Psoas muscle (tissue), 8 donors: ENCODE results near the gene HPS5. TPM values are rescaled to one million over a fixed set of nuclear protein-coding genes. Genes with fewer than 3 reads are reported as not detected.

ENCODE experiments used
- ATAC-seq, 4 donors: fragments of 200-7000 bp; cut with Tn5 transposase; one replicate each; pipeline ENCODE4 v1.9.1; 2020; ENCODE audit warnings: moderate library complexity in 3 of 4, mild to moderate bottlenecking in 2 of 4
- DNase-seq, 2 donors: peaks; one replicate each; pipeline ENCODE4 v3.0.0-alpha.2; 2020
- H3K27ac ChIP-seq: fragments of 200-600 bp; one replicate; pipeline ENCODE4 v1.8.0; 2022
- H3K27me3 ChIP-seq, 3 donors: fragments of 200-600 bp in 1 of 3; one replicate each; pipeline versions ENCODE4 v1.6.1 to v1.8.0; 2013 to 2022; ENCODE audit warnings: low read length in 2 of 3, mild to moderate bottlenecking in 2 of 3, moderate library complexity in 1 of 3; ENCODE audit not compliant: insufficient read depth in 3 of 3
- H3K36me3 ChIP-seq, 2 donors: fragments of 200-600 bp in 1 of 2; one replicate each; pipeline versions ENCODE4 v1.6.1 to v1.8.0; 2013 to 2022; ENCODE audit warnings: low read depth in 1 of 2, mild to moderate bottlenecking in 1 of 2, moderate library complexity in 1 of 2; ENCODE audit not compliant: insufficient read depth in 1 of 2
- H3K4me1 ChIP-seq: fragments of 200-600 bp; one replicate; pipeline ENCODE4 v1.8.0; 2022
- H3K4me3 ChIP-seq: fragments of 200-600 bp; one replicate; pipeline ENCODE4 v1.8.0; 2022; ENCODE audit warnings: mild to moderate bottlenecking
- H3K9me3 ChIP-seq: fragments of 200-600 bp; one replicate; pipeline ENCODE4 v1.8.0; 2022
- CTCF ChIP-seq: fragments of 200-600 bp; IDR thresholded peaks from one replicate; pipeline ENCODE4 v1.8.0; 2022; ENCODE audit warnings: antibody characterized with exemption
- WGBS, 3 donors: extraction: QIAGEN DNeasy Blood & Tissue Kit; methylation state at CpG; one replicate each; pipeline versions ENCODE4 v1.1.6 to v1.1.7; 2013; 5-methylcytosine and 5-hydroxymethylcytosine counted together
- intact Hi-C, 2 donors: fragments of 100-400 bp; cut with DNase I; formaldehyde crosslinking; loops; one replicate each; pipeline versions ENCODE4 v1.11.0 to v1.14.2; 2022
- polyA plus RNA-seq, 3 donors: library from polyadenylated mRNA; stranded (reverse); fragments of 200-250 nt; gene quantifications; one replicate each; pipeline ENCODE4 v1.2.3, GENCODE V29; 2013
- total RNA-seq, 4 donors: library from RNA; stranded (reverse); fragmentation: NEBNext Ultra II Directional in 2 of 4; extraction: Animal tissue kit (Norgen Biotek cat#: 25700) in 2 of 4; gene quantifications; one replicate each; pipeline versions ENCODE4 v1.2.1 to v1.2.4, GENCODE V29; 2021 to 2023
- donor health status: healthy with polysubstance abuse.
- donor health status: DM: no; HTN: no; CAD: no; lungs with moderate emphysema.
- donor health status: Bipolar disorder and iron deficiency.
- donor health status: healthy.
- donor health status: DM: yes; HTN: yes; CAD: no.
- donor health status: DM: no; HTN: no; CAD: no.
- donor health status: DM: no; HTN: no; CAD: no.
- donor health status: DM: yes; HTN: yes; CAD: no.

HPS5 gene
- total and polyA plus RNA-seq, 7 donors: 4.9 to 11.9 (median 9.9) TPM

DNA sequence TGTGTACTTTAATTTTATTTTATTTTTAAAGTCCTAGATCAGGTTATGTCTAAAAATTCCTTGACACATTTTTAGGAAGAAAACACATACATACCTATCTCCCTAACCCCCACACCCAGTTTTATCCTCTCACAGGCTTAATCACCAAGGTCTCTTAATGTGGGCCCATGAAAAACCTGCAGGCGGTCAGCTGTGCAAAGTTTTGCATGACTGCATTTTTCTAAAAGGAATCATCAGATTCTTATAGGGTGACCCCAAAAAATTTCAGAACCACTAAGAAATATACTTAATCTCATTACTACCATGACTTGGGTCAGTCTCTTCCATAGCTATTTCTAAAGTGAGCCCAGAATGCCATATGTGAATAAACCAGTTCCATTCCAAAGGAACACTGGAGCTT is 36.1 kb downstream of the HPS5 start:
- H3K27ac ChIP-seq: no peak overlapping the region
- H3K27me3 ChIP-seq: no peaks in the 10 kb centered on the region
- no peak overlapping the region for H3K4me3 ChIP-seq
- H3K9me3 ChIP-seq: no peaks in the 10 kb centered on the region
- DNase-seq (no peak), ATAC-seq (no peak)
- H3K4me1 ChIP-seq: no peaks in the 10 kb centered on the region
- 94 to 96% (median 96%) methylated on average over 1 of the region's 1 CpG for WGBS, 3 donors
- peaks cover 25 to 99% of the 10 kb centered on the region in 2 donors for H3K36me3 ChIP-seq
- intact Hi-C loops: loop anchor here in 1 of 2 donors (5.0 kb wide), 1 partner anchor 61 kb away; no protein-coding TSS in a partner anchor
- no peak for TF ChIP-seq CTCF

DNA sequence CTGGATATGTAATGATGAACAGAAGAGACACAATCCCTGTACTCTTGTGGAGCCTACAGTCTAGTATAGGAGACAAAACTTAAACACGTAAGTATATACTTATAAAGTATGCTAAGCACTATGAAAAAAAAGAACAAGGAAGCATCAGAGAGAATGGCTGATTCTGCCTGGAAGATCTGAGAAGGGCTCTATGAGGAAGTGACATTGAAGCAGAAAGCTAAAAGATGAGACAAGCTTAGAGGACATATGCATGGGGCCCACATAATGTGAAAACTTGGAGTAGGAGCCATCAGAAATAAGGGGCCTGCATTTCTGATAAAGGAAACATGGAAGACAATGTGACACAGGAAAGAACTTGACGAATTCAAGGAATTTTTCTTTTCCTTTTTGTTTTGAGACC is 39.3 kb downstream of the HPS5 start:
- H3K36me3 ChIP-seq: peaks cover 22 to 99% of the 10 kb centered on the region in 2 donors
- TF ChIP-seq CTCF: no peak
- DNase-seq (no peak), ATAC-seq (no peak)
- no peak overlapping the region for H3K27ac ChIP-seq
- intact Hi-C loops: no loop called here
- H3K4me1 ChIP-seq: no peaks in the 10 kb centered on the region
- WGBS, 3 donors: 89 to 97% (median 91%) methylated on average over 2 of the region's 2 CpGs
- H3K27me3 ChIP-seq: no peaks in the 10 kb centered on the region
- H3K4me3 ChIP-seq: no peak overlapping the region
- no peaks in the 10 kb centered on the region for H3K9me3 ChIP-seq

DNA sequence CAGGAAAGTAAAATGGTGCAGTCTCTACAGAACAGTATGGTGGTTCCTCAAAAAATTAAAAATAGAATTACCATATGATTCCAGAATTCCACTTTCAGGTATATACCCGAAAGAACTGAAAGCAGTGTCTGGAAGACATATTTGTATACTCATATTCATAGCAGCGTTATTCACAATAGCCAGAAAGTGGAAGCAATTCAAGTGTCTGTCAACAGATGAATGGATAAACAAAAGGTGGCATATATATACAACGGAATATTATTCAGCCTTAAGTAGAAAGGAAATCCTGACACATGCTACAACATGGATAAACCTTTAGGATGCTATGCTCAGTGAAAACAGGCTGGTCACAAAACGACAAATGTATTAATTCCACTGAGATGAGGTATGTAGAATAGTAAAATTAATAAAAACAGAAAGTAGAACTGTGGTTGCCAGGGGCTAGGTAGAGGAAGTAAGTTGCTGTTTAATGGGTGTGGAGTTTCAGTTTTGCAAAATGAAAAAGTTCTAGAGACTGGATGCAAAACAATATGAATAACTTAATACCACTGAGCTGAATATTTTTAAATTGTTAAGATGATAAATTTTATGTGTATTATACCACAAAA is 41.4 kb downstream of the HPS5 start:
- TF ChIP-seq CTCF: no peak
- no peaks in the 10 kb centered on the region for H3K9me3 ChIP-seq
- no peaks in the 10 kb centered on the region for H3K27me3 ChIP-seq
- intact Hi-C loops: no loop called here
- DNase-seq (no peak), ATAC-seq (no peak)
- no peak overlapping the region for H3K4me3 ChIP-seq
- WGBS, 3 donors: 89 to 94% (median 90%) methylated on average over 4 of the region's 4 CpGs
- no peaks in the 10 kb centered on the region for H3K4me1 ChIP-seq
- H3K36me3 ChIP-seq: peaks cover 11 to 78% of the 10 kb centered on the region in 2 donors
- H3K27ac ChIP-seq: no peak overlapping the region

- H3K4me3 ChIP-seq: no peak overlapping the region
- DNase-seq (no peak), ATAC-seq (no peak)
- no peaks in the 10 kb centered on the region for H3K27me3 ChIP-seq
- H3K4me1 ChIP-seq: no peaks in the 10 kb centered on the region
- H3K27ac ChIP-seq: no peak overlapping the region
- H3K36me3 ChIP-seq: peaks cover 7 to 50% of the 10 kb centered on the region in 2 donors
- H3K9me3 ChIP-seq: no peaks in the 10 kb centered on the region
- TF ChIP-seq CTCF: no peak
- 87 to 91% (median 89%) methylated on average over 5 of the region's 5 CpGs for WGBS, 3 donors
- intact Hi-C loops: no loop called here
These were observed 44.2 kb downstream of the HPS5 start for GRCh38 chr11:18277565-18278271.
